Stimulated activated CD4-positive, alpha-beta T cell treated with anti-CD3 and anti-CD28 coated beads, Interleukin-1b, Interleukin-23, amount 100 ng/mL, for 1 hour (primary cell): Measurements from ENCODE around the gene TENT4A.

Experiments
- DNase-seq, 2 donors: peaks; one replicate each; pipeline ENCODE4 v3.0.0-alpha.2; 2020; ENCODE audit warnings: low read depth in 2 of 2

TENT4A gene

GRCh38 chr5:6717687-6718086 is 4.5 kb downstream of the TENT4A start:
- no peak for DNase-seq

GRCh38 chr5:6718161-6718681 is 5.0 kb downstream of the TENT4A start:
- no peak for DNase-seq

GRCh38 chr5:6718718-6719117 is 5.5 kb downstream of the TENT4A start:
- no peak for DNase-seq

GRCh38 chr5:6719417-6719816 is 6.2 kb downstream of the TENT4A start:
- no peak for DNase-seq

- no peak for DNase-seq
These were observed 6.8 kb downstream of the TENT4A start for GRCh38 chr5:6719896-6720560.

GRCh38 chr5:6720561-6720921 is 7.3 kb downstream of the TENT4A start:
- DNase-seq = no peak

GRCh38 chr5:6721442-6721841 is 8.2 kb downstream of the TENT4A start:
- DNase-seq = no peak

- DNase-seq = no peak
These were observed 8.8 kb downstream of the TENT4A start for GRCh38 chr5:6722015-6722414.

GRCh38 chr5:6723122-6723815 is 10.0 kb downstream of the TENT4A start:
- no peak for DNase-seq

- DNase-seq = no peak
These were observed 10.6 kb downstream of the TENT4A start for GRCh38 chr5:6723816-6724300.

GRCh38 chr5:6724321-6724929 is 11.2 kb downstream of the TENT4A start:
- no peak for DNase-seq

- DNase-seq = no peak
These were observed 12.2 kb downstream of the TENT4A start for GRCh38 chr5:6725421-6725820.

- no peak for DNase-seq
These were observed 12.8 kb downstream of the TENT4A start for GRCh38 chr5:6726006-6726405.

- no peak for DNase-seq
These were observed 14.0 kb downstream of the TENT4A start for GRCh38 chr5:6727231-6727630.

- no peak for DNase-seq
These were observed 15.0 kb downstream of the TENT4A start for GRCh38 chr5:6728011-6728794.

GRCh38 chr5:6728795-6729183 is 15.6 kb downstream of the TENT4A start:
- DNase-seq = no peak

- DNase-seq = no peak
These were observed 16.4 kb downstream of the TENT4A start for GRCh38 chr5:6729386-6730310.

GRCh38 chr5:6730407-6730806 is 17.2 kb downstream of the TENT4A start:
- DNase-seq = no peak

GRCh38 chr5:6730807-6731206 is 17.6 kb downstream of the TENT4A start:
- DNase-seq = no peak

- no peak for DNase-seq
These were observed 18.4 kb downstream of the TENT4A start for GRCh38 chr5:6731465-6732237.
